BJ (cell line): Measurements from ENCODE around the gene ATAD3C. TPM values are rescaled to one million over a fixed set of nuclear protein-coding genes. Genes with fewer than 3 reads are reported as not detected.
"Not testable (repeated sequence)": the region's sequence is repeated elsewhere in the genome, so short reads cannot be mapped to it uniquely, and the experiment has no call there.

ENCODE experiments used
- CTCF ChIA-PET: fragments of 350-600 bp; formaldehyde crosslinking; extraction: SDS; loops from one replicate; lab custom pipeline; 2021; ENCODE audit warnings: antibody characterized with exemption, inconsistent platforms; lab: Yijun Ruan, JAX
- POLR2A ChIA-PET: fragments of 300-600 bp; sonication (Branson Sonifier 250); formaldehyde crosslinking; extraction: SDS; loops from one replicate; lab custom pipeline; 2021; ENCODE audit warnings: antibody characterized with exemption; lab: Charles Lee
- DNase-seq: peaks from one replicate; pipeline ENCODE4 v3.0.0-alpha.2; 2011; ENCODE audit warnings: low read depth
- H3K27me3 ChIP-seq: 2 replicates; pipeline ENCODE4 v1.6.0; 2011; ENCODE audit warnings: low read length; ENCODE audit not compliant: control insufficient read depth, insufficient read depth
- H3K36me3 ChIP-seq: 2 replicates; pipeline ENCODE4 v1.5.1; 2011; ENCODE audit warnings: low read length; ENCODE audit not compliant: control insufficient read depth, insufficient read depth
- H3K4me3 ChIP-seq: 2 replicates; pipeline ENCODE4 v1.5.1; 2011; ENCODE audit warnings: low read depth, mild to moderate bottlenecking, control low read depth, low read length
- polyA plus RNA-seq: library from polyadenylated mRNA; depleted of rRNA; stranded (reverse); fragments of >200 nt; gene quantifications from 2 replicates; pipeline ENCODE4 v1.2.3, GENCODE V29; 2011
- TF ChIP-seq, protein P1 (sequence below): IDR thresholded peaks from 2 replicates; pipeline ENCODE4 v1.5.1; 2011; ENCODE audit warnings: low read depth, mild to moderate bottlenecking, control low read depth, inconsistent platforms, low read length, moderate library complexity; ENCODE audit not compliant: insufficient read depth

Gene ATAD3C
- polyA plus RNA-seq, 1 experiment, result 0.06 TPM

DNA sequence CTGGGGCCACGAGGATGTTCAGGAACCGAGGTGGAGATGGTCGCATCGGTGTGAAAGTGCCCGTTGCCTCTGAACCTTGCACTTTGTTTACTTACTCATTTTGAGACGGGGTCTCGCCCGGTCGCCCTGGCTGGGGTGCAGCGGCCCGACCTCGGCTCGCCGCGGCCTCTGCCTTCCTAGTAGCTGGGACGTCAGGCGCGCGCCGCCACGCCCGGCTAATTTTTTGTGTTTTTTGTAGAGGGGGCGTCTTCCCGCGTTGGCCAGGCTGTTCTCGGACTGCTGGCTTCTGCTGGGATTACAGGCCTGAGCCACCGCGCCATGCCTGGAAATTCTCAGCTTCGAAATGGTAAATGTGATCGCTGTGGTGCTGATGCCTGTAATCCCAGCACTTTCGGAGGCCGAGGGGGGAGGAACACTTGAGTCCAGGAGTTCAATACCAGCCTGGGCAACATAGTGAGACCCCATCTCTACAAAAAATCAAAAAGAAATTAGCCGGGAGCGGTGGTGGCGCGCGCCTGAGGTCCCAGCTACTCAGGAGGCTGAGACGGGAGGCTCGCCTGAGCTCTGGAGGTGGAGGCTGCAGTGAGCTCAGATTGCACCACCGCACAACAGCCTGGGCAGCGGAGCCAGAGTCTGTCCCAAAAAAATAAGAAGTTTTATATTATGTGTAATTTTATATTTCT lies 41.7 kb upstream of the ATAD3C start:
- POLR2A ChIA-PET, result no interaction called here
- CTCF ChIA-PET, result interaction anchor here (0.9 to 1.6 kb wide), 3 partner anchors 33 to 97 kb away, joined by 4 read pairs; no protein-coding TSS in a partner anchor

DNA sequence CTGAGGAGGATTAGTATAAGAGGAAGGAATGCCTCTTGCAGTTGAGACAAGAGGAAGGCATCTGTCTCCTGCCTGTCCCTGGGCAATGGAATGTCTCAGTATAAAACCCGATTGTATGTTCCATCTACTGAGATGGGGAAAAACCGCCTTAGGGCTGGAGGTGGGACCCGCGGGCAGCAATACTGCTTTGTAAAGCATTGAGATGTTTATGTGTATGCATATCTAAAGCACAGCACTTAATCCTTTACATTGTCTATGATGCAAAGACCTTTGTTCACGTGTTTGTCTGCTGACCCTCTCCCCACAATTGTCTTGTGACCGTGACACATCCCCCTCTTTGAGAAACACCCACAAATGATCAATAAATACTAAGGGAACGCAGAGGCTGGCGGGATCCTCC lies 39.3 kb upstream of the ATAD3C start:
- CTCF ChIA-PET, H3K36me3 ChIP-seq, POLR2A ChIA-PET: not testable (repeated sequence)

More for the DNA sequence above, 41.7 kb upstream of the ATAD3C start:
- Histone ChIP-seq H3K4me3 (peak overlapping the region; percentile 74), H3K27me3 (no peaks in the 10 kb centered on the region), H3K36me3 (peaks cover 11% of the 10 kb centered on the region)
- TF ChIP-seq, protein P1, sequence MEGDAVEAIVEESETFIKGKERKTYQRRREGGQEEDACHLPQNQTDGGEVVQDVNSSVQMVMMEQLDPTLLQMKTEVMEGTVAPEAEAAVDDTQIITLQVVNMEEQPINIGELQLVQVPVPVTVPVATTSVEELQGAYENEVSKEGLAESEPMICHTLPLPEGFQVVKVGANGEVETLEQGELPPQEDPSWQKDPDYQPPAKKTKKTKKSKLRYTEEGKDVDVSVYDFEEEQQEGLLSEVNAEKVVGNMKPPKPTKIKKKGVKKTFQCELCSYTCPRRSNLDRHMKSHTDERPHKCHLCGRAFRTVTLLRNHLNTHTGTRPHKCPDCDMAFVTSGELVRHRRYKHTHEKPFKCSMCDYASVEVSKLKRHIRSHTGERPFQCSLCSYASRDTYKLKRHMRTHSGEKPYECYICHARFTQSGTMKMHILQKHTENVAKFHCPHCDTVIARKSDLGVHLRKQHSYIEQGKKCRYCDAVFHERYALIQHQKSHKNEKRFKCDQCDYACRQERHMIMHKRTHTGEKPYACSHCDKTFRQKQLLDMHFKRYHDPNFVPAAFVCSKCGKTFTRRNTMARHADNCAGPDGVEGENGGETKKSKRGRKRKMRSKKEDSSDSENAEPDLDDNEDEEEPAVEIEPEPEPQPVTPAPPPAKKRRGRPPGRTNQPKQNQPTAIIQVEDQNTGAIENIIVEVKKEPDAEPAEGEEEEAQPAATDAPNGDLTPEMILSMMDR, result 0 out of 2 replicates have a peak, but pooled peaks have one; percentile 15
- DNase-seq, result no peak

DNA sequence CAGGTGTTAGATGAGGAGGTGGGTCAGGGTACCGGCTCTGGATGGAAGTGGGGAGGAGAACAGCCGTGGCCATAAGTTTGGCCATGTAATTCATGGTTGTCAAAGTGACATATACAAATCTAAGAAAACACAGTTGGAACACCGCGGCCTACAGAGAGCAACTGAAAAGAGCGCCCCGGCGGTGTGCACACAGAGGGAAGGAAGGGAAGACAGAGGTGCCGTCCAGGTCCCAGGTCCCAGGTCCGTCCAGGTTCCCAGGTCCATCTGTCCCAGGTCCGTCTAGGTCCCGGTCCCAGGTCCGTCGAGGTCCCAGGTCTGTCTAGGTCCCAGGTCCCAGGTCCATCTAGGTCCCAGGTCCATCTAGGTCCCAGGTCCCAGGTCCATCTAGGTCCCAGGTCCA lies 37.9 kb upstream of the ATAD3C start:
- H3K36me3 ChIP-seq, result no peaks in the 10 kb centered on the region
- ChIA-PET POLR2A (no interaction called here), CTCF (interaction anchor here (1.2 kb wide), 1 partner anchor 28 kb away, joined by 3 read pairs; no protein-coding TSS in a partner anchor)
- no peak overlapping the region for H3K4me3 ChIP-seq
- TF ChIP-seq, protein P1, result no peak
- no peaks in the 10 kb centered on the region for H3K27me3 ChIP-seq
- no peak for DNase-seq

More for the DNA sequence above, 39.3 kb upstream of the ATAD3C start:
- not testable (repeated sequence) for DNase-seq, H3K27me3 ChIP-seq, H3K4me3 ChIP-seq

DNA sequence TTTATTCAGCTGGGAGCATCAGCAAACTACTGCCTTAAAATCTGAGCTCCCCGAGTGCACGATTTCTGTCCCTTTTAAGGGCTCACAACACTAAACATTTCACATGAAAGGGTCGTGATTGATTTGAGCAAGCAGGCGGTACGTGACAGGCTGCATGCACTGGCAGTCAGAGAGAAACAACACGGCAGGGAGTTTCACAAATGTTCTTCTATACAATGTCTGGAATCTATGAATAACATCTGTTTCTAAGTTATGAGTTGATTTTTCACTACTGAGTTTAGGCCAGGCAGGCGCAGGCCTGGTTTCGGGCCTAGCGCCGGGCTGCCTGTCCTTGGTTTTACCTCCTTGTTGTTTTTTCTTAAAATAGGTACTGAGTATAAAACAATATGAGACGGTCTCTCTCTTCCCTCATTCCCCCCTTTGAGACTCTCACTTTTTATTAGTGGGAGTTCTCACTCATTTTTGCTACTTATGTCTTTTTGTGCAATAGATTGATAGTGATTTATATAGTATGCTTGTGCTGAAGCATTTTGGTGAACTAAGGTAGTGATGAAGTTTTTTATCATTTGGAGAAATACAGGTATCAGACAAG lies 37.1 kb upstream of the ATAD3C start:
- H3K27me3 ChIP-seq, DNase-seq, POLR2A ChIA-PET, H3K4me3 ChIP-seq, H3K36me3 ChIP-seq: not testable (repeated sequence)
- CTCF ChIA-PET, result interaction anchor here (2.2 kb wide), 1 partner anchor 28 kb away, joined by 7 read pairs; no protein-coding TSS in a partner anchor

DNA sequence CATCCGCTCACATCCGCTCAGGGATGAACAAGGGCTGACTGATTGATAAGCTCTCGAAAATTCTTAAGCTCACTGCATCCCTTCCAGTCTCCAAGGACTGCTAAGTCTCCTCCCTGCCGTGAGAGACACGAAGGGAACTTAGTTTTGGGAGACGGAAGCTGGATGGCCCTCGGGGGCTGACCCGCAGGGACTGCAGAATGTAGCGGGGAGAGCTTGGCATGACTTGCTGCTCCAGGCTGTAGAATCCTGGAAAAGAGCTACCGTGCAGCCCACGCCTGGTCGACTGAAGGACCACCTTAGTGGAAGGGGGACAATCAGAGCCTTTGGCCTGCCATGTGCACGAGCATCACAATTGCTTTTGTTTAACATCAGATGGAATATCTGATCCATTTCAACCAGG lies 33.7 kb upstream of the ATAD3C start:
- no peaks in the 10 kb centered on the region for H3K27me3 ChIP-seq
- no peaks in the 10 kb centered on the region for H3K36me3 ChIP-seq
- no peak for DNase-seq
- ChIA-PET CTCF (no interaction called here), POLR2A (no interaction called here)
- TF ChIP-seq, protein P1, result no peak
- no peak overlapping the region for H3K4me3 ChIP-seq

DNA sequence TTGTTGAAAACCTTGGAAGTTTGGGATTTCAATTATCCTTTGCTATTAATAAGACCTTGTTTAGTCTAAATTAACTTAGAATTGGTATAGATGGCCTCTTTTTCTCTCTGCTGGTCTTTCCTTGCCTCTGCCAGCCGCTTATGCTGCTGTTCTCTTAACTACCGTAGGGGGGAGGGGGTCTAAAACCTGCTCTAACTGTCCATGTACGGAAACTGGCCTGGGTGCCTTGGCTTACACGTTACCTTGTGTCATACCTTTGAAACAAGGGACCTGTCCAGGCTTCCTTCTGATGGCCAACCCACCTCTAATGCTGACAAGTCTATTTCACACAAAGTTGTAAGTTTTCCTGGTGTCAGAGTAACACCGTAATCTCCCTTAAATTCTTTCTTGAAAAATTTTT lies 32.1 kb upstream of the ATAD3C start:
- H3K27me3 ChIP-seq, H3K4me3 ChIP-seq, H3K36me3 ChIP-seq, CTCF ChIA-PET, POLR2A ChIA-PET, DNase-seq: not testable (repeated sequence)

DNA sequence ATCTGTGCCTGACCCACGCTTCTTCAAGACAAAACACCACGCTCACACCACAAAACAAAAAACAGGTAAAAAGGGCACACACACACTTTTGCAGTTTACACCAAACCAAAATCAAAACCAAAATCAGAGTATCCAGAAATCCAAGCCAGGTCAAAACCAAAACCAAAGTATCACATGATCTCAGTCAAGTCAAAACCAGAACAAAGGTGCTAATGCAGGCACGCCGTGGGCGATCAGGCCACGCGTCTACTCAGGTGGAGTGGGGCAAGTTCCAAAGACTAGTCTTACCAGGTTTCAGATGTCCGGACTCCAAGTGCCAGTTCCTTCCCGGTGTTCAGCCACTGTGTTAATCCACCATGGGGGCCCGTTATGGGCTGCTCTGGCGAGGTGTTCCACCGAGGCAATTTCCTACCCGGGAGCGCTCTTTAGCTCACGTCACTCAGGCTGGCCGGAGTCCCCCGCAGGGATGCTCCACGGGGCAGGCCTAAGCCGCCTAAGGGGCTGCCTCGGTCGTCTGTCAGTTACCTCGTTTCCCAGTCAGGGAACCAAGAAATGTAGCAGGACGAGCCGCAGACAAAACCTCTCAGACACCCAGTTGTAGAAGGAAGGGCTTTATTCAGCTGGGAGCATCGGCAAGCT lies 31.5 kb upstream of the ATAD3C start:
- H3K27me3 ChIP-seq, DNase-seq, CTCF ChIA-PET, POLR2A ChIA-PET, H3K36me3 ChIP-seq, H3K4me3 ChIP-seq: not testable (repeated sequence)
